SK-N-SH (cell line): ENCODE measurements around the gene DNAJB7. TPM values are rescaled to one million over a fixed set of nuclear protein-coding genes. Genes with fewer than 3 reads are reported as not detected.
"Not testable (repeated sequence)": the region's sequence is repeated elsewhere in the genome, so short reads cannot be mapped to it uniquely, and the experiment has no call there.

Experiments
- CTCF ChIA-PET: fragments of 300-600, 350-600 bp; formaldehyde crosslinking; extraction: SDS; loops from one replicate; lab custom pipeline; 2021; lab: Yijun Ruan, JAX
- POLR2A ChIA-PET: fragments of 350-600 bp; sonication (Branson Sonifier 250); formaldehyde crosslinking; extraction: SDS; loops from one replicate; lab custom pipeline; 2020; ENCODE audit warnings: antibody characterized with exemption, inconsistent platforms; lab: Yijun Ruan, JAX
- DNase-seq: peaks from one replicate; pipeline ENCODE4 v3.0.0; 2012
- H2AFZ ChIP-seq: fragments of 200-600 bp; sonication (generic); 2 replicates; pipeline ENCODE4 v1.8.1; 2016; ENCODE audit warnings: antibody characterized with exemption, mild to moderate bottlenecking, low read depth
- H3F3A ChIP-seq: fragments of 200-600 bp; sonication (generic); replicated peaks from 2 replicates; pipeline ENCODE3; 2016; ENCODE audit warnings: antibody characterized with exemption, mild to moderate bottlenecking; ENCODE audit not compliant: insufficient read depth
- H3K27ac ChIP-seq, 2 experiments: fragments of 200-500 bp in 1 of 2; fragments of 200-600 bp in 1 of 2; sonication (Bioruptor generic) in 1 of 2; sonication (generic), shearing (Covaris generic) in 1 of 2; 2 replicates each; pipeline versions ENCODE4 v1.5.1 to v1.6.1; 2014 to 2016; ENCODE audit warnings: low read depth in 2 of 2, inconsistent platforms in 1 of 2, low read length in 1 of 2, mild to moderate bottlenecking in 1 of 2, mixed read lengths in 1 of 2
- H3K27me3 ChIP-seq: fragments of 200-600 bp; sonication (generic), shearing (Covaris generic); 2 replicates; pipeline ENCODE4 v1.6.1; 2016; ENCODE audit warnings: mixed run types; ENCODE audit not compliant: insufficient read depth
- H3K36me3 ChIP-seq, 2 experiments: fragments of 200-500 bp in 1 of 2; fragments of 200-600 bp in 1 of 2; sonication (Bioruptor generic) in 1 of 2; sonication (generic) in 1 of 2; replicated peaks in 1 of 2; 2 replicates each; pipeline versions ENCODE3 to v1.5.1; 2014 to 2016; ENCODE audit warnings: low read length in 1 of 2, mild to moderate bottlenecking in 1 of 2; ENCODE audit not compliant: insufficient read depth in 2 of 2, control insufficient read depth in 1 of 2
- H3K4me1 ChIP-seq, 2 experiments: fragments of 200-500 bp in 1 of 2; fragments of 200-600 bp in 1 of 2; sonication (Bioruptor generic) in 1 of 2; sonication (generic), shearing (Covaris generic) in 1 of 2; 2 replicates each; pipeline versions ENCODE4 v1.5.1 to v1.6.1; 2014 to 2016; ENCODE audit warnings: low read depth in 1 of 2, low read length in 1 of 2, mixed run types in 1 of 2; ENCODE audit not compliant: insufficient read depth in 2 of 2, control insufficient read depth in 1 of 2
- H3K4me2 ChIP-seq: fragments of 200-600 bp; sonication (generic), shearing (Covaris generic); 2 replicates; pipeline ENCODE4 v1.6.1; 2017; ENCODE audit warnings: mixed run types
- H3K4me3 ChIP-seq, 2 experiments: fragments of 200-500 bp in 1 of 2; fragments of 200-600 bp in 1 of 2; sonication (Bioruptor generic) in 1 of 2; sonication (generic), shearing (Covaris generic) in 1 of 2; 2 replicates each; pipeline versions ENCODE4 v1.5.1 to v1.8.1; 2014 to 2016; ENCODE audit warnings: low read depth in 2 of 2, inconsistent platforms in 1 of 2, low read length in 1 of 2, mild to moderate bottlenecking in 1 of 2, mixed read lengths in 1 of 2, moderate library complexity in 1 of 2
- H3K79me2 ChIP-seq: fragments of 200-600 bp; sonication (generic); 2 replicates; pipeline ENCODE4 v1.8.1; 2017; ENCODE audit warnings: mild to moderate bottlenecking; ENCODE audit not compliant: insufficient read depth
- H3K9ac ChIP-seq: fragments of 200-600 bp; sonication (generic); 2 replicates; pipeline ENCODE4 v1.6.1; 2017; ENCODE audit warnings: mixed run types
- H3K9me2 ChIP-seq: fragments of 200-600 bp; sonication (generic); 2 replicates; pipeline ENCODE4 v1.6.1; 2017; ENCODE audit warnings: mixed run types
- H3K9me3 ChIP-seq: fragments of 200-600 bp; sonication (generic); 2 replicates; pipeline ENCODE4 v1.6.1; 2017; ENCODE audit warnings: mixed run types, mild to moderate bottlenecking, moderate library complexity
- H4K20me1 ChIP-seq: fragments of 200-600 bp; sonication (generic); 2 replicates; pipeline ENCODE4 v1.6.1; 2017; ENCODE audit warnings: mild to moderate bottlenecking, mixed run types; ENCODE audit not compliant: insufficient read depth
- CHD2 ChIP-seq: fragments of 150-350 bp; IDR thresholded peaks from 2 replicates; pipeline ENCODE4 v1.6.1; 2018; ENCODE audit warnings: low read length; ENCODE audit not compliant: partially characterized antibody
- EZH2phosphoT487 ChIP-seq: fragments of 200-600 bp; sonication (generic); IDR thresholded peaks from 2 replicates; pipeline ENCODE4 v1.6.1; 2017; ENCODE audit warnings: low read depth, mixed run types, mild to moderate bottlenecking, antibody characterized with exemption, moderate library complexity, borderline replicate concordance
- FOXJ3 ChIP-seq: sonication (generic); formaldehyde crosslinking; IDR thresholded peaks from 2 replicates; pipeline ENCODE4 v1.5.1; 2020; ENCODE audit warnings: mild to moderate bottlenecking, missing genetic modification reagents
- GATA2 ChIP-seq: sonication (generic); formaldehyde crosslinking; IDR thresholded peaks from 2 replicates; pipeline ENCODE4 v1.5.0; 2020; ENCODE audit warnings: mild to moderate bottlenecking, missing genetic modification reagents
- JUND ChIP-seq: IDR thresholded peaks from 2 replicates; pipeline ENCODE4 v1.4.0; 2012
- MAX ChIP-seq: IDR thresholded peaks from 2 replicates; pipeline ENCODE4 v1.4.0; 2012; ENCODE audit warnings: low read depth
- NRF1 ChIP-seq: IDR thresholded peaks from 2 replicates; pipeline ENCODE4 v1.6.1; 2012; ENCODE audit warnings: low read depth, mild to moderate bottlenecking, low read length
- PBX3 ChIP-seq: IDR thresholded peaks from 2 replicates; pipeline ENCODE4; 2012
- POLR2AphosphoS5 ChIP-seq: IDR thresholded peaks from 2 replicates; pipeline ENCODE4 v1.6.1; 2012; ENCODE audit warnings: low read depth, low read length
- RCOR1 ChIP-seq: fragments of 150-350 bp; IDR thresholded peaks from 2 replicates; pipeline ENCODE4 v1.6.1; 2017; ENCODE audit warnings: antibody characterized with exemption, low read length
- SIN3A ChIP-seq: IDR thresholded peaks from 2 replicates; pipeline ENCODE4 v1.6.1; 2012; ENCODE audit warnings: low read depth, mild to moderate bottlenecking, low read length, moderate library complexity, borderline replicate concordance
- SMC3 ChIP-seq: IDR thresholded peaks from 2 replicates; pipeline ENCODE4 v1.6.1; 2012; ENCODE audit warnings: low read depth, low read length, improper control_type of control experiment
- TAF1 ChIP-seq: IDR thresholded peaks from 2 replicates; pipeline ENCODE4 v1.6.1; 2012; ENCODE audit warnings: low read depth, mild to moderate bottlenecking, low read length, moderate library complexity, borderline replicate concordance
- TCF12 ChIP-seq: IDR thresholded peaks from 2 replicates; pipeline ENCODE4 v1.4.0; 2012
- USF2 ChIP-seq: fragments of 150-350 bp; IDR thresholded peaks from 2 replicates; pipeline ENCODE4 v1.6.1; 2017; ENCODE audit warnings: antibody characterized with exemption, low read length, low read depth, borderline replicate concordance
- ZBTB33 ChIP-seq: IDR thresholded peaks from 2 replicates; pipeline ENCODE4 v1.4.0; 2012; ENCODE audit warnings: low read depth, borderline replicate concordance
- WGBS: methylation state at CpG from one replicate; pipeline ENCODE4 v1.1.6; 2017; ENCODE audit warnings: low lambda C conversion rate; 5-methylcytosine and 5-hydroxymethylcytosine counted together
- polyA plus RNA-seq, 3 experiments: library from polyadenylated mRNA; depleted of rRNA; stranded (reverse); fragments of >200 nt; gene quantifications; 2 replicates each; pipeline ENCODE4 v1.2.3, GENCODE V29; 2012

DNAJB7 gene
- polyA plus RNA-seq, 1 of the 3 experiments (the other 2 are of a cell fraction): not detected

GRCh38 chr22:40853961-40854360 is 8.0 kb downstream of the DNAJB7 start:
- H3K27ac ChIP-seq: no peak overlapping the region
- H3K4me1 ChIP-seq: peaks cover 0 to 9% of the 10 kb centered on the region in 2 experiments; a peak in 3 of 4 replicates
- TF ChIP-seq SMC3: no peak
- DNase-seq: peak; percentile 0
- ChIA-PET CTCF (interaction anchor here (1.0 kb wide), 1 partner anchor 207 kb away, joined by 3 read pairs; no protein-coding TSS in a partner anchor), POLR2A (no interaction called here)
- peaks cover 93% of the 10 kb centered on the region for H3K79me2 ChIP-seq
- 16% methylated on average over 3 of the region's 3 CpGs for WGBS
- H3K4me3 ChIP-seq: peak overlapping the region in 1 of 2 experiments; percentile 76; a peak in 1 of 4 replicates
- no peaks in the 10 kb centered on the region for H3K27me3 ChIP-seq
- no peak overlapping the region for H2AFZ ChIP-seq
- peak overlapping the region; percentile 83 for H3K4me2 ChIP-seq
- H3K9me2 ChIP-seq: no peaks in the 10 kb centered on the region
- H3K36me3 ChIP-seq: peaks cover 0 to 8% of the 10 kb centered on the region in 2 experiments
- H4K20me1 ChIP-seq: peaks cover 32% of the 10 kb centered on the region; the same call in 1 of the 2 replicates
- H3K9me3 ChIP-seq: no peaks in the 10 kb centered on the region
- H3K9ac ChIP-seq: peak overlapping the region; percentile 95; the same call in 1 of the 2 replicates
- H3F3A ChIP-seq: no peaks in the 10 kb centered on the region

- peaks cover 93% of the 10 kb centered on the region for H3K79me2 ChIP-seq
- CTCF ChIA-PET: interaction anchor here (1.0 to 1.3 kb wide), 2 partner anchors 22 to 208 kb away, joined by 3 read pairs; no protein-coding TSS in a partner anchor
- no peaks in the 10 kb centered on the region for H3K9me3 ChIP-seq
- TF ChIP-seq MAX (no peak), TCF12 (no peak), POLR2AphosphoS5 (no peak), RCOR1 (no peak), PBX3 (no peak), TAF1 (no peak), GATA2 (no peak), NRF1 (no peak), CHD2 (no peak), USF2 (no peak), ZBTB33 (no peak), EZH2phosphoT487 (no peak), FOXJ3 (no peak), SIN3A (no peak), JUND (no peak)
- H2AFZ ChIP-seq: no peak overlapping the region
- peaks cover 32% of the 10 kb centered on the region; the same call in 1 of the 2 replicates for H4K20me1 ChIP-seq
- no peak overlapping the region for H3K27ac ChIP-seq
- WGBS: 92% methylated on average over 1 of the region's 1 CpG
- no peak for DNase-seq
- peaks cover 0 to 13% of the 10 kb centered on the region in 2 experiments for H3K36me3 ChIP-seq
- POLR2A ChIA-PET: interaction anchor here (0.6 kb wide), 1 partner anchor 236 kb away, joined by 3 read pairs; no protein-coding TSS in a partner anchor
- H3K4me3 ChIP-seq: no peak overlapping the region
- peaks cover 0 to 9% of the 10 kb centered on the region in 2 experiments; a peak in 3 of 4 replicates for H3K4me1 ChIP-seq
- H3K9me2 ChIP-seq: no peaks in the 10 kb centered on the region
- H3K4me2 ChIP-seq: peak overlapping the region; percentile 83
- peak overlapping the region; percentile 95; the same call in 1 of the 2 replicates for H3K9ac ChIP-seq
- H3K27me3 ChIP-seq: no peaks in the 10 kb centered on the region
- H3F3A ChIP-seq: no peaks in the 10 kb centered on the region
Measured at GRCh38 chr22:40853333-40853732, 8.6 kb downstream of the DNAJB7 start.

- H3K4me3 ChIP-seq, H3K4me2 ChIP-seq, POLR2A ChIA-PET, H3K27ac ChIP-seq, H3K9me3 ChIP-seq, CTCF ChIA-PET, H3K27me3 ChIP-seq, H2AFZ ChIP-seq, H3K9ac ChIP-seq, DNase-seq, H3F3A ChIP-seq, H3K4me1 ChIP-seq, H4K20me1 ChIP-seq, H3K9me2 ChIP-seq: not testable (repeated sequence)
- Histone ChIP-seq H3K36me3 (peaks cover 33 to 37% of the 10 kb centered on the region in 2 experiments), H3K79me2 (peaks cover 71% of the 10 kb centered on the region)
- WGBS: 95% methylated on average over 11 of the region's 11 CpGs
Measured at GRCh38 chr22:40845816-40846215, 16.1 kb downstream of the DNAJB7 start.
